Panc1 (cell line): ENCODE data around the gene CTSA.

Experiments
- POLR2AphosphoS5 ChIP-seq: IDR thresholded peaks from 2 replicates; pipeline ENCODE4 v1.6.1; 2012; ENCODE audit warnings: mild to moderate bottlenecking, low read depth, low read length, moderate library complexity
- SIN3A ChIP-seq: IDR thresholded peaks from 2 replicates; pipeline ENCODE4 v1.6.1; 2012; ENCODE audit warnings: low read depth, mild to moderate bottlenecking, low read length, moderate library complexity, borderline replicate concordance; ENCODE audit not compliant: insufficient read depth
- TCF7L2 ChIP-seq: IDR thresholded peaks from 2 replicates; pipeline ENCODE4 v1.6.1; 2011; ENCODE audit warnings: mild to moderate bottlenecking, low read depth, low read length, inconsistent platforms
- TF ChIP-seq, protein P1 (sequence below): fragments of 450-650 bp; IDR thresholded peaks from 2 replicates; pipeline ENCODE4 v1.5.1; 2017; ENCODE audit warnings: mild to moderate bottlenecking
- TF ChIP-seq, protein P2 (sequence below), 2 experiments: IDR thresholded peaks; 2 replicates each; pipeline ENCODE4 v1.6.1; 2011 to 2012; ENCODE audit warnings: low read depth in 2 of 2, control low read depth in 1 of 2, low read length in 1 of 2, mild to moderate bottlenecking in 1 of 2, moderate library complexity in 1 of 2; ENCODE audit not compliant: insufficient read depth in 1 of 2

- TF ChIP-seq POLR2AphosphoS5: no peak
- TF ChIP-seq, protein P1, sequence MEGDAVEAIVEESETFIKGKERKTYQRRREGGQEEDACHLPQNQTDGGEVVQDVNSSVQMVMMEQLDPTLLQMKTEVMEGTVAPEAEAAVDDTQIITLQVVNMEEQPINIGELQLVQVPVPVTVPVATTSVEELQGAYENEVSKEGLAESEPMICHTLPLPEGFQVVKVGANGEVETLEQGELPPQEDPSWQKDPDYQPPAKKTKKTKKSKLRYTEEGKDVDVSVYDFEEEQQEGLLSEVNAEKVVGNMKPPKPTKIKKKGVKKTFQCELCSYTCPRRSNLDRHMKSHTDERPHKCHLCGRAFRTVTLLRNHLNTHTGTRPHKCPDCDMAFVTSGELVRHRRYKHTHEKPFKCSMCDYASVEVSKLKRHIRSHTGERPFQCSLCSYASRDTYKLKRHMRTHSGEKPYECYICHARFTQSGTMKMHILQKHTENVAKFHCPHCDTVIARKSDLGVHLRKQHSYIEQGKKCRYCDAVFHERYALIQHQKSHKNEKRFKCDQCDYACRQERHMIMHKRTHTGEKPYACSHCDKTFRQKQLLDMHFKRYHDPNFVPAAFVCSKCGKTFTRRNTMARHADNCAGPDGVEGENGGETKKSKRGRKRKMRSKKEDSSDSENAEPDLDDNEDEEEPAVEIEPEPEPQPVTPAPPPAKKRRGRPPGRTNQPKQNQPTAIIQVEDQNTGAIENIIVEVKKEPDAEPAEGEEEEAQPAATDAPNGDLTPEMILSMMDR: no peak
- TF ChIP-seq, protein P2, sequence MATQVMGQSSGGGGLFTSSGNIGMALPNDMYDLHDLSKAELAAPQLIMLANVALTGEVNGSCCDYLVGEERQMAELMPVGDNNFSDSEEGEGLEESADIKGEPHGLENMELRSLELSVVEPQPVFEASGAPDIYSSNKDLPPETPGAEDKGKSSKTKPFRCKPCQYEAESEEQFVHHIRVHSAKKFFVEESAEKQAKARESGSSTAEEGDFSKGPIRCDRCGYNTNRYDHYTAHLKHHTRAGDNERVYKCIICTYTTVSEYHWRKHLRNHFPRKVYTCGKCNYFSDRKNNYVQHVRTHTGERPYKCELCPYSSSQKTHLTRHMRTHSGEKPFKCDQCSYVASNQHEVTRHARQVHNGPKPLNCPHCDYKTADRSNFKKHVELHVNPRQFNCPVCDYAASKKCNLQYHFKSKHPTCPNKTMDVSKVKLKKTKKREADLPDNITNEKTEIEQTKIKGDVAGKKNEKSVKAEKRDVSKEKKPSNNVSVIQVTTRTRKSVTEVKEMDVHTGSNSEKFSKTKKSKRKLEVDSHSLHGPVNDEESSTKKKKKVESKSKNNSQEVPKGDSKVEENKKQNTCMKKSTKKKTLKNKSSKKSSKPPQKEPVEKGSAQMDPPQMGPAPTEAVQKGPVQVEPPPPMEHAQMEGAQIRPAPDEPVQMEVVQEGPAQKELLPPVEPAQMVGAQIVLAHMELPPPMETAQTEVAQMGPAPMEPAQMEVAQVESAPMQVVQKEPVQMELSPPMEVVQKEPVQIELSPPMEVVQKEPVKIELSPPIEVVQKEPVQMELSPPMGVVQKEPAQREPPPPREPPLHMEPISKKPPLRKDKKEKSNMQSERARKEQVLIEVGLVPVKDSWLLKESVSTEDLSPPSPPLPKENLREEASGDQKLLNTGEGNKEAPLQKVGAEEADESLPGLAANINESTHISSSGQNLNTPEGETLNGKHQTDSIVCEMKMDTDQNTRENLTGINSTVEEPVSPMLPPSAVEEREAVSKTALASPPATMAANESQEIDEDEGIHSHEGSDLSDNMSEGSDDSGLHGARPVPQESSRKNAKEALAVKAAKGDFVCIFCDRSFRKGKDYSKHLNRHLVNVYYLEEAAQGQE (IDR thresholded peaks at IDR 0.05; ENCODE audit: insufficient read depth in 1 of 2, low read depth in 2 of 2, low read length in 1 of 2): no peak
- no peak for TF ChIP-seq SIN3A
- TF ChIP-seq TCF7L2: no peak
Observed at GRCh38 chr20:45902199-45902701, 11.1 kb downstream of the CTSA start.
